Inflammatory macrophage treated with lipopolysaccharide for 4 hours (primary cell): ENCODE measurements around the gene SNAP23.

Source experiments
- DNase-seq: peaks from one replicate; pipeline ENCODE4 v3.0.0-alpha.2; 2020

SNAP23 gene

DNA sequence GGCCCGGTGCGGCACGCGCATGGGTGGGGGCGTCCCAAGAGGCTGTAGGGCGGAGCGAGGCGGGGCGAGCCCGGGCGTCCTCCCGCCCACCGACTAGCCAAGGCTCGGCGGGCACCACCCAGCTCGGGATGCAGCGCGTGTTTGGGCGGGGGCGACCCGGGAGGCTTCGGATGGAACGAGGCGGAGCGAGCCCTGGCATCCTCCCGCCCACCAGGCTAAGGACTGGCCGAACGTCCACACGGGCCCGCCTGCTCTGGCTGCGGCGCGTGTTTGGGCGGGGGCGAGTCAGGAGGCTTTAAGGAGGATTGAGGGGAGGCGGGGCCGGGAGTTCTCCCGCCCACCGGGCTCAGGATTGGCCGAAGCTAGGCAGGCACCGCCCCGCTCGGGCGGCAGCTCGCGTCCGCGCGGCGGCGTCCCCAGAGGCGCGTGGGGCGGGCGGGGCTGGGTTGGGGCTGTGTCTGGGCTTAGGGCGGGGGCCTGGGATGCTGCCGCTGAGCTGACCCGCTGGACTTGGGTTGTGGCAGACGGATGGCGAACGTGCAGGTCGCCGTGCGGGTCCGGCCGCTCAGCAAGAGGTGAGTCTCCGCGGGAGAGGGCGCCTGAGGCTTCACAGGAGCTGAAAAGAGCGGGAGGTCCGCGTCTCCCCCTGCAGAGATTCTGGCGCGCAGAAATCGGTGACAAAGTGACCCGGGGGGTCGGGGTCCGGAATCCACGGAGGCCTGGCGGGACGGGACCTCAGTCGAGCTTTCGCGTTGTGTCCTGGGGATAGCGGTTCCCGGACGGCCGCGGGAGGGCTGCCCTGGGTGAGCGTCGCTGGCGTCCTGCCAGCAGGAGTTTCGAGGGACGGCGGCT lies 80.0 kb downstream of the SNAP23 start, which contains the start of gene STARD9:
Gene STARD9 (plus strand): TSS at position 419 of the 852 bp plus-strand sequence. CDS start 110 bp downstream, at position 529.
- DNase-seq = peak; percentile 99

DNA sequence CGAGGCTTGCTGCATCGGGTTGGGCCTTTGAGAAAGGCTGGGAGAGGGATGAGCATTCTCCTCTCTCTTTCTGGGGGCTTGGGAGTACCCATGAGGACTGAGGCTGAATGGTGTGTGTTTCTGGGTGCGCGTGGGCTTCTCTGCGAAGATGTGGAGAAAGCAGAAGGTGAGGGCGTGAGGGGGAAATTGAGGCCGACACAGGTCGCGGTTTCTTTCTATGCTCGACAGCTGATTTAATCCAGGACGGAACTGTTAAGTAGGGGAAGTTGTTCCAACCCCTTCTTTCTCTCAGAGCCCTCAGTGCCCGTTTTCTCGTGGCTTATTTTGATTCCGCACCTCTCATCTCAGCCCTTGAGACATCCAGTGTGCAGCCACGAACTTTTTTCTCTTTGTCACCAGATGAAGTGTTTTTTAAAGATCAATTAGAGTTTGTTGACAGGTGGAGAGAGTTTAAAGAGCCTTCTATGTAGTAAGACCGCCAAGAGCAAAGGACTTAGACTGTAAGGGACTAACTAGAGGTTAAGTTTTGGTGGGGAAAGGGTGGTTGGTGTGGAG lies 80.7 kb downstream of the SNAP23 start:
- DNase-seq = peak; percentile 8

DNA sequence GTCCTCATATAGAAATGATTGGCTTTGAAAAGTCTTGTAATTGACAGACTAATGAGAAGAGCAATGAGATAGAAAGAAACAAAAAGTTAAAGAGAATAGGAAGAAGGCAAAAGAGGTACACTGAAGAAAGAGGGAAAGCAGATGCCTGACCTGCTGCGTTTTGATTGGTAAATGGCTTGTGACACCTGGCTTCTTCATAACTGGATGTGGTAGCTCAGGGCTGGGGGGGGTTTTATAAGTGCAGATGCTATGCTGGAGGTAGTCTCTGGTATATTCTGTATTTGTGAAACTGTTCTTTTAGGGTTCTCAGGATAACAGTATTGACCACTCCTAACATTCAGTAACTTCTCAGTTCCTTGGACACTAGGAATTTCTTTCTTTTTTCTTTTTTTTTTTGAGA lies 81.3 kb downstream of the SNAP23 start:
- DNase-seq = no peak

DNA sequence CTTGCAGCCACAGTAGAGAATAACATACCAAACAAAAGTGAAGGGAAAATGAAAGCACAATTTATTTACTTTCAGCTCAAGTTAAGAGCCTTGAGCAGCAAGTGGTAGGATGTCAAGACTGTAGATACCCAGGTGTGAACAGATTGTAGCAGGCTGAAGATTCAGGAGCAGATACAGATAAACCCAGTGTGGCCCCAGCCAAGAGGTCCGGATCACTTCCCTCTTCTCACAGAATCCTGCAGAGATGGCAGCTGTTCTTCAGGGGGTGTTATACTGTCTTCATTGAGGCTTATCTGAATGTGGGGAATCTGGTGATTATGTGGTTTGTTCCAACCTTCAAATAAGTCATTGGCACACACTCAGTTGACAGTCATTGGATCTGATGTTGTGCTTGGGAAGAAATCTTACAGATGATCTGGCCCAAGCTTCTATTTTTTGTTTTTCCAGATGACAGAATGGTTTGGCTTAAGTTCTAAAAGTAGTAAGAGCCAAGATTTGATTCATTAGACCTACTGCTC lies 82.1 kb downstream of the SNAP23 start:
- no peak for DNase-seq

DNA sequence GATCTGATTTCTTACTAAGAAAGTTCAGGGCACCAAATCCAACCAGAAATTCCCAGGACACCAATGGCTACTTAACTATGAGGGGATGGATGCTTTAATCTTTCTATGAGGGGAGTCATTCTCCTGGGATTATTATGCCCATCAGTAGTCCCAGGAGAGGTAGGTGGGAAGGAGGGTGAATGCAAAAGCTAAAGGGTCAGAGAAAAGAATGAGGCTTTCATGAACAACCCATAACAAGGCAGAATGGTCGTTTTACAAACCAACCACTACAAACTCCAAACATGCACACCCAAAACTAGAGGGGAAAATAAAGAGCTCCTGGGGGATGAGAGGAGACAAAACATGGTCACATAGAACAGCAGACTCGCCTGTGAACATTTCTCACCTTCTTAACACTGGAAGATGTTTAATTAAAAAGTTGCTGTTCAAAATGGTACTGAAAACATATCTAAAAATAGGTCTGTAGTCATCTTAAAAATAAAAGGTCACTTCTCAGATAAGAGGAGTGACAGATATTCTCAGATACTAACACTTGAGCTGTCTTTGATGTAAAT lies 83.6 kb downstream of the SNAP23 start:
- DNase-seq = no peak

DNA sequence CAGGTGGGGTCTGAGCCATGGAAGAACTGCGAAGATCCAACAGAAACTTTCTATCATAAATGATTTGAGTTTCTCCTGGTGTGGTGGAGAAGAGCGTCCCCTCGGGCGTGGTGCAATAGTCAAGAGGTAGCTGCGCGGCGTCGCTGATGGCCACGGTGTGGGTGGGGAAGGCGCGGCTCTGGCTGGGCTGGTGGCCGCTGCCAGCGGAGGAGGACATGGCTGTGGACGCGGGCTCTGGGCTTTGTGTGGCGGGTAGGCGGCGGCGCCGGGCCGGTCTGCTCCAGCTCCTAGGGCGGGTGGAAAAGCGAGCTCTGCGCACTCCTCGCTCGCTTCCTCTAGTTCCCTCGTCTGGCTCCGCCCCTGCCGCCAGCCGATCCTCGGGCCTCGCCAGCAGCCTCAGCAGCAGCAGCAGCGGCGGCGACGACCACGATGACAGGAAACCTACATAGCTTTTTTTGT lies 85.9 kb downstream of the SNAP23 start:
- peak; percentile 85 for DNase-seq
